Spleen (tissue), 7 donors: ENCODE data around the gene NOTUM.

ENCODE experiments used
- POLR2A ChIP-seq, 3 donors: fragments of 450-650 bp; IDR thresholded peaks; one replicate each; pipeline ENCODE4 v1.5.1; 2017; ENCODE audit warnings: antibody characterized with exemption in 3 of 3, mild to moderate bottlenecking in 1 of 3
- TF ChIP-seq, protein P1 (sequence below), 11 experiments: fragments of 200-600 bp in 7 of 11; fragments of 450-650 bp in 4 of 11; sonication (generic) in 4 of 11; IDR thresholded peaks in 8 of 11; conservative IDR thresholded peaks in 3 of 11; 1 replicate in 7 of 11; 2 replicates in 4 of 11; pipeline versions ENCODE4 v1.4.0 to v1.8.0; 2016 to 2021; ENCODE audit warnings: antibody characterized with exemption in 11 of 11, inconsistent platforms in 4 of 11, mild to moderate bottlenecking in 1 of 11
- donor health status: DM: no; HTN: no; CAD: no; lungs with moderate emphysema.
- donor health status: DM: no; HTN: no; CAD: no.
- donor health status: DM: no; HTN: no; CAD: no.

GRCh38 chr17:81920612-81921536, 40.1 kb downstream of the NOTUM start:
- TF ChIP-seq, protein P1, sequence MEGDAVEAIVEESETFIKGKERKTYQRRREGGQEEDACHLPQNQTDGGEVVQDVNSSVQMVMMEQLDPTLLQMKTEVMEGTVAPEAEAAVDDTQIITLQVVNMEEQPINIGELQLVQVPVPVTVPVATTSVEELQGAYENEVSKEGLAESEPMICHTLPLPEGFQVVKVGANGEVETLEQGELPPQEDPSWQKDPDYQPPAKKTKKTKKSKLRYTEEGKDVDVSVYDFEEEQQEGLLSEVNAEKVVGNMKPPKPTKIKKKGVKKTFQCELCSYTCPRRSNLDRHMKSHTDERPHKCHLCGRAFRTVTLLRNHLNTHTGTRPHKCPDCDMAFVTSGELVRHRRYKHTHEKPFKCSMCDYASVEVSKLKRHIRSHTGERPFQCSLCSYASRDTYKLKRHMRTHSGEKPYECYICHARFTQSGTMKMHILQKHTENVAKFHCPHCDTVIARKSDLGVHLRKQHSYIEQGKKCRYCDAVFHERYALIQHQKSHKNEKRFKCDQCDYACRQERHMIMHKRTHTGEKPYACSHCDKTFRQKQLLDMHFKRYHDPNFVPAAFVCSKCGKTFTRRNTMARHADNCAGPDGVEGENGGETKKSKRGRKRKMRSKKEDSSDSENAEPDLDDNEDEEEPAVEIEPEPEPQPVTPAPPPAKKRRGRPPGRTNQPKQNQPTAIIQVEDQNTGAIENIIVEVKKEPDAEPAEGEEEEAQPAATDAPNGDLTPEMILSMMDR (IDR thresholded peaks at IDR 0.05 in 8 of 11, conservative IDR thresholded peaks at IDR 0.05 in 3 of 11): no peak
- TF ChIP-seq POLR2A (IDR thresholded peaks at IDR 0.05): no peak
